Measurements from ENCODE around the gene KCNT1.

DNA sequence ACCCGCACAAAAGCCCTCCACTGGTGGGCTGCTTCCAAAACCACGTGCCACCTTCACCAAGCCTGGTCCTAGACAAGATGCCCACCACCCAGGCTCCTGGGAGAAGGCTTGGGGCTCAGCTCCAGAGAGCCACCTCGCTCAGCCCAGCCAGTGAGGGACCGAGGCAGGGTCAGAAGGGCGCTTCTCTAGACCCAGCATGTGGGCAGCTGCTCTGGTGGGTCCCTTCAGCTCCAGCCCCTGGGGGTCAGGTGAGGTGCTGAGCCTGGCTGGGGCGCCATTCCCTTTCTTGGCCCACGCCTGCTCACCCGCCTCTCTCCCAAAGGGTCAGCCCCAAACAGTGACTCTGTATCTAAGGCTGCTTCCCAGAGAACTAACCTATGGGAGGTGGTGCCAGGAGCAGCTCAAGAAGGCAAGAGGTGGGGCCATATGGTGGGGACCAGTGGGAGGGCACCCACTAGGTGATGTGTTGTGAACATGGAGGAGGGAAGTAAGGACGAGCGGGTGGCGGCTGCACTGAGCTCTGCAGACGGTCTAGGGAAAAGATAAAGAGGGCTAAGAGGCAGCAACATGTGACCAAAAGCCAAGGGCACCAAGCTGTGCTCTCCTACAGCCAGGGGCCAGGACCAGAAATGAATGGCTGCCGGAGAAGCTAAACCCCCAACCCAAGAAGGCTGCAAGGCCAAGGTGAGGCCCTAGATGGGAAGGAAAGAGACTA lies 126.0 kb downstream of the KCNT1 start:
- no peak for TF ChIP-seq POLR2A (IDR thresholded peaks at IDR 0.05; ENCODE audit: low read length)
- TF ChIP-seq RAD21 (conservative IDR thresholded peaks at IDR 0.05 in 1 of 2, IDR thresholded peaks at IDR 0.05 in 1 of 2): no peak
- TF ChIP-seq, protein P1, sequence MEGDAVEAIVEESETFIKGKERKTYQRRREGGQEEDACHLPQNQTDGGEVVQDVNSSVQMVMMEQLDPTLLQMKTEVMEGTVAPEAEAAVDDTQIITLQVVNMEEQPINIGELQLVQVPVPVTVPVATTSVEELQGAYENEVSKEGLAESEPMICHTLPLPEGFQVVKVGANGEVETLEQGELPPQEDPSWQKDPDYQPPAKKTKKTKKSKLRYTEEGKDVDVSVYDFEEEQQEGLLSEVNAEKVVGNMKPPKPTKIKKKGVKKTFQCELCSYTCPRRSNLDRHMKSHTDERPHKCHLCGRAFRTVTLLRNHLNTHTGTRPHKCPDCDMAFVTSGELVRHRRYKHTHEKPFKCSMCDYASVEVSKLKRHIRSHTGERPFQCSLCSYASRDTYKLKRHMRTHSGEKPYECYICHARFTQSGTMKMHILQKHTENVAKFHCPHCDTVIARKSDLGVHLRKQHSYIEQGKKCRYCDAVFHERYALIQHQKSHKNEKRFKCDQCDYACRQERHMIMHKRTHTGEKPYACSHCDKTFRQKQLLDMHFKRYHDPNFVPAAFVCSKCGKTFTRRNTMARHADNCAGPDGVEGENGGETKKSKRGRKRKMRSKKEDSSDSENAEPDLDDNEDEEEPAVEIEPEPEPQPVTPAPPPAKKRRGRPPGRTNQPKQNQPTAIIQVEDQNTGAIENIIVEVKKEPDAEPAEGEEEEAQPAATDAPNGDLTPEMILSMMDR (IDR thresholded peaks at IDR 0.05): no peak
- TF ChIP-seq MAZ (IDR thresholded peaks at IDR 0.05; ENCODE audit: borderline replicate concordance, low read depth, low read length): no peak
- no peak for TF ChIP-seq CHD2 (IDR thresholded peaks at IDR 0.05; ENCODE audit: low read length, partially characterized antibody)
- TF ChIP-seq, protein P2, sequence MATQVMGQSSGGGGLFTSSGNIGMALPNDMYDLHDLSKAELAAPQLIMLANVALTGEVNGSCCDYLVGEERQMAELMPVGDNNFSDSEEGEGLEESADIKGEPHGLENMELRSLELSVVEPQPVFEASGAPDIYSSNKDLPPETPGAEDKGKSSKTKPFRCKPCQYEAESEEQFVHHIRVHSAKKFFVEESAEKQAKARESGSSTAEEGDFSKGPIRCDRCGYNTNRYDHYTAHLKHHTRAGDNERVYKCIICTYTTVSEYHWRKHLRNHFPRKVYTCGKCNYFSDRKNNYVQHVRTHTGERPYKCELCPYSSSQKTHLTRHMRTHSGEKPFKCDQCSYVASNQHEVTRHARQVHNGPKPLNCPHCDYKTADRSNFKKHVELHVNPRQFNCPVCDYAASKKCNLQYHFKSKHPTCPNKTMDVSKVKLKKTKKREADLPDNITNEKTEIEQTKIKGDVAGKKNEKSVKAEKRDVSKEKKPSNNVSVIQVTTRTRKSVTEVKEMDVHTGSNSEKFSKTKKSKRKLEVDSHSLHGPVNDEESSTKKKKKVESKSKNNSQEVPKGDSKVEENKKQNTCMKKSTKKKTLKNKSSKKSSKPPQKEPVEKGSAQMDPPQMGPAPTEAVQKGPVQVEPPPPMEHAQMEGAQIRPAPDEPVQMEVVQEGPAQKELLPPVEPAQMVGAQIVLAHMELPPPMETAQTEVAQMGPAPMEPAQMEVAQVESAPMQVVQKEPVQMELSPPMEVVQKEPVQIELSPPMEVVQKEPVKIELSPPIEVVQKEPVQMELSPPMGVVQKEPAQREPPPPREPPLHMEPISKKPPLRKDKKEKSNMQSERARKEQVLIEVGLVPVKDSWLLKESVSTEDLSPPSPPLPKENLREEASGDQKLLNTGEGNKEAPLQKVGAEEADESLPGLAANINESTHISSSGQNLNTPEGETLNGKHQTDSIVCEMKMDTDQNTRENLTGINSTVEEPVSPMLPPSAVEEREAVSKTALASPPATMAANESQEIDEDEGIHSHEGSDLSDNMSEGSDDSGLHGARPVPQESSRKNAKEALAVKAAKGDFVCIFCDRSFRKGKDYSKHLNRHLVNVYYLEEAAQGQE (IDR thresholded peaks at IDR 0.05): no peak
- no peak for TF ChIP-seq PHF8 (IDR thresholded peaks at IDR 0.05; ENCODE audit: borderline replicate concordance, low read depth)
